Mesenchymal stem cell (in vitro differentiated cells and primary cell): Measurements from ENCODE around the gene FRMPD4.
"Not testable (repeated sequence)": the region's sequence is repeated elsewhere in the genome, so short reads cannot be mapped to it uniquely, and the experiment has no call there.

Experiments used
- DNase-seq: peaks from one replicate; pipeline ENCODE4 v3.0.0-alpha.2; 2013
- H2AFZ ChIP-seq: one replicate; pipeline ENCODE4 v1.6.1; 2013; ENCODE audit warnings: low read depth, mild to moderate bottlenecking, control low read depth, inconsistent platforms, low read length, moderate library complexity
- H2AK5ac ChIP-seq: 2 replicates; pipeline ENCODE4 v1.6.1; 2013; ENCODE audit warnings: low read length, moderate library complexity, mild to moderate bottlenecking, inconsistent platforms; ENCODE audit not compliant: severe bottlenecking
- H2BK120ac ChIP-seq: one replicate; pipeline ENCODE4 v1.6.1; 2013; ENCODE audit warnings: low read depth, mild to moderate bottlenecking, inconsistent platforms, low read length, moderate library complexity
- H2BK12ac ChIP-seq, 2 experiments: one replicate each; pipeline ENCODE4 v1.6.1; 2013; ENCODE audit warnings: inconsistent platforms in 2 of 2, low read length in 2 of 2, mild to moderate bottlenecking in 2 of 2, moderate library complexity in 2 of 2, control low read depth in 1 of 2
- H2BK15ac ChIP-seq: one replicate; pipeline ENCODE4 v1.6.1; 2013; ENCODE audit warnings: mild to moderate bottlenecking, low read depth, inconsistent platforms; ENCODE audit not compliant: poor library complexity, severe bottlenecking
- H2BK5ac ChIP-seq: 2 replicates; pipeline ENCODE4 v1.6.1; 2013; ENCODE audit warnings: low read depth, mild to moderate bottlenecking, low read length, control low read depth, inconsistent platforms; ENCODE audit not compliant: poor library complexity, severe bottlenecking
- H3K14ac ChIP-seq, 2 experiments: one replicate each; pipeline ENCODE4 v1.6.1; 2013; ENCODE audit warnings: inconsistent platforms in 2 of 2, low read length in 2 of 2, control low read depth in 1 of 2, mild to moderate bottlenecking in 1 of 2, moderate library complexity in 1 of 2
- H3K18ac ChIP-seq, 2 experiments: one replicate each; pipeline ENCODE4 v1.6.1; 2013; ENCODE audit warnings: inconsistent platforms in 2 of 2, low read length in 2 of 2, control low read depth in 1 of 2, low read depth in 1 of 2, mild to moderate bottlenecking in 1 of 2
- H3K23ac ChIP-seq, 2 experiments: one replicate each; pipeline ENCODE4 v1.6.1; 2013; ENCODE audit warnings: inconsistent platforms in 2 of 2, low read length in 2 of 2, mild to moderate bottlenecking in 2 of 2, moderate library complexity in 2 of 2, control low read depth in 1 of 2
- H3K27ac ChIP-seq: 2 replicates; pipeline ENCODE4 v1.5.1; 2013; ENCODE audit warnings: mild to moderate bottlenecking, moderate library complexity, low read length, control low read depth, inconsistent platforms; ENCODE audit not compliant: poor library complexity, severe bottlenecking
- H3K27me3 ChIP-seq, 2 experiments: 2 replicates each; pipeline versions ENCODE4 v1.6.1 to v1.7.0; 2013; ENCODE audit warnings: low read length in 2 of 2, mild to moderate bottlenecking in 2 of 2, moderate library complexity in 2 of 2, control low read depth in 1 of 2, inconsistent platforms in 1 of 2; ENCODE audit not compliant: control insufficient read depth in 1 of 2, insufficient read depth in 1 of 2
- H3K36me3 ChIP-seq, 2 experiments: 2 replicates each; pipeline versions ENCODE4 v1.6.1 to v1.7.0; 2013; ENCODE audit warnings: low read length in 2 of 2, control low read depth in 1 of 2, inconsistent platforms in 1 of 2, low read depth in 1 of 2, mild to moderate bottlenecking in 1 of 2; ENCODE audit not compliant: insufficient read depth in 2 of 2, control insufficient read depth in 1 of 2
- H3K4ac ChIP-seq, 2 experiments: one replicate each; pipeline ENCODE4 v1.6.1; 2013; ENCODE audit warnings: inconsistent platforms in 2 of 2, low read length in 2 of 2, mild to moderate bottlenecking in 2 of 2, moderate library complexity in 2 of 2, control low read depth in 1 of 2, low read depth in 1 of 2
- H3K4me1 ChIP-seq: 2 replicates; pipeline ENCODE4 v1.6.1; 2013; ENCODE audit warnings: low read depth, low read length, control low read depth; ENCODE audit not compliant: control insufficient read depth, insufficient read depth
- H3K4me2 ChIP-seq: 2 replicates; pipeline ENCODE4 v1.6.1; 2013; ENCODE audit warnings: low read length, mild to moderate bottlenecking, inconsistent platforms; ENCODE audit not compliant: poor library complexity, severe bottlenecking
- H3K4me3 ChIP-seq, 2 experiments: 2 replicates each; pipeline versions ENCODE4 v1.5.1 to v1.7.0; 2013; ENCODE audit warnings: low read length in 2 of 2, mild to moderate bottlenecking in 2 of 2, control low read depth in 1 of 2, low read depth in 1 of 2; ENCODE audit not compliant: insufficient read depth in 1 of 2
- H3K79me1 ChIP-seq: replicated peaks from 2 replicates; pipeline ENCODE4 v1.6.1; 2013; ENCODE audit warnings: mild to moderate bottlenecking, control low read depth, low read length, inconsistent platforms; ENCODE audit not compliant: poor library complexity, severe bottlenecking
- H3K9ac ChIP-seq: 2 replicates; pipeline ENCODE4 v1.7.0; 2013; ENCODE audit warnings: mild to moderate bottlenecking, low read length, moderate library complexity
- H3K9me3 ChIP-seq: 2 replicates; pipeline ENCODE4 v1.7.0; 2013; ENCODE audit warnings: mild to moderate bottlenecking, low read length; ENCODE audit not compliant: control insufficient read depth
- H4K8ac ChIP-seq: one replicate; pipeline ENCODE4 v1.6.1; 2013; ENCODE audit warnings: inconsistent platforms, mild to moderate bottlenecking, low read length, moderate library complexity
- H4K91ac ChIP-seq: one replicate; pipeline ENCODE4 v1.6.1; 2013; ENCODE audit warnings: mild to moderate bottlenecking, low read length, inconsistent platforms
- WGBS: methylation state at CpG from one replicate; pipeline ENCODE4 v1.1.7; 2013; ENCODE audit warnings: mixed read lengths; 5-methylcytosine and 5-hydroxymethylcytosine counted together

Gene FRMPD4

DNA sequence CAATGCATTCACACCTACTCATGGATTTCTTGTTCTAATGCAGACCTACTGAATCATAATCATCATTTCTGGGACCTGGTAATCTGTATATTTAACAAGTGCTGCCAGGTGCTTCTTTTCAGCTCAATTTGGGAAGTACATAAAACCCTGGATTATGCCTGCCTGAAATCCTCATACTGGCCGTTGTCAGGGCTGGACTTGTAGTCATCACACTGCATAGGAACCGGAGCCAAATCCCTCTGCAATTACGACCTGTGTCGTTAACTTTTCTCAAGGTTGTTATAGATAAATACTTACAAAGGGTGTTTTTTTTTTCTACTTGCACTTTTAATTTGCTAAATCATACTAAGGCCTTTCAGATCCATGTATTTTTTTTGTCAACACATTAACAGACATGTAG lies 358.1 kb downstream of the FRMPD4 start:
- H3K27ac ChIP-seq, result no peak overlapping the region
- no peak overlapping the region for H2BK15ac ChIP-seq
- H2AFZ ChIP-seq, result no peak overlapping the region
- no peak overlapping the region for H3K14ac ChIP-seq
- 57% methylated on average over 1 of the region's 4 CpGs for WGBS
- H4K91ac ChIP-seq, result no peak overlapping the region
- H3K27me3 ChIP-seq, result no peaks in the 10 kb centered on the region
- H2BK5ac ChIP-seq, result no peak overlapping the region
- H3K36me3 ChIP-seq, result no peaks in the 10 kb centered on the region
- H3K4me3 ChIP-seq, result no peak overlapping the region
- no peak overlapping the region for H3K4me2 ChIP-seq
- H2AK5ac ChIP-seq, result no peak overlapping the region
- no peak overlapping the region for H3K9ac ChIP-seq
- DNase-seq, result no peak
- H2BK12ac ChIP-seq, result no peak overlapping the region
- H3K9me3 ChIP-seq, result no peaks in the 10 kb centered on the region
- H3K79me1 ChIP-seq, result no peaks in the 10 kb centered on the region
- H3K18ac ChIP-seq, result no peak overlapping the region
- H4K8ac ChIP-seq, result no peak overlapping the region
- no peak overlapping the region for H2BK120ac ChIP-seq
- H3K4me1 ChIP-seq, result no peaks in the 10 kb centered on the region
- no peak overlapping the region for H3K4ac ChIP-seq
- H3K23ac ChIP-seq, result no peak overlapping the region

DNA sequence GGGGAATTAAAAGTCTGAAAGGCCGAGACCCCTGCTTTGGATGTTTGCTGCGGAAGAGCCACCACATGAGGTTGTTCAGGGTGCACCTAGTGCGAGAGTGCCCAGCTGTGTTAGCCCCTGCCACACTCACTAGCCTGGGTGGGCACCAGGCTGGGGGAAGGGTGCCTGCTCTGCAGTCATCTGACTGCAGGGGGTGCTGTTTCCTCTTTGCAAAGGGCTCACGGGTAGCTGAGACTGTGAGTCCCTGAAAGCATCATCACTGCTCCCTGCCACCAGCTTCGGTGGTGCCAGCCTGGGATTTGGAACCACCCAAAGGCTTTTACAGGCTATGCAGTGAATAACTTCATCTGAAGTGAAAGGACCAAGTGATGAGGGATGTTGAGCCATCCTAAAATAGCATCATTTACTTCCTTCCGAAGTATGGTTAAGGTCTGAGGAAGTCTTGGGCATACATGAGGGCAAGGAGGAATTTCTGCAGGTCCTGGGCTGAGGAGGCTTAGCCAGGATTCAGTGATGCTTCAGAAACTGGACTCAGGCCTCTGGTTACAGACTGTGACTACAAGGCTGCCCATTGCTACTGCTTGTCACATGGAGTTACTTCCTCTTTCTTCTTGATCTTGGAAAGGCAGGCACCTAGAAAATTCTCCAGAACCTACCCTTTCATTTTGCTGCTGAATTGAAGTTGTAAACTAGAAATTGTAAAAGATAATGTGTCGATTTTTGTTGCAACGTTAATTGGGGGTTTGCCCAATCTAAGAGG lies 359.7 kb downstream of the FRMPD4 start:
- DNase-seq, result no peak
- WGBS, result 74% methylated on average over 8 of the region's 8 CpGs
- Histone ChIP-seq H3K4me2 (no peak overlapping the region), H3K4me3 (no peak overlapping the region), H2BK120ac (no peak overlapping the region), H4K8ac (no peak overlapping the region), H3K4me1 (no peaks in the 10 kb centered on the region), H3K79me1 (no peaks in the 10 kb centered on the region), H2BK5ac (no peak overlapping the region), H3K14ac (no peak overlapping the region), H3K36me3 (no peaks in the 10 kb centered on the region), H3K18ac (no peak overlapping the region), H3K27ac (no peak overlapping the region), H3K27me3 (no peaks in the 10 kb centered on the region), H3K9me3 (no peaks in the 10 kb centered on the region), H2BK15ac (no peak overlapping the region), H2AFZ (no peak overlapping the region), H3K4ac (no peak overlapping the region), H3K23ac (no peak overlapping the region), H2BK12ac (no peak overlapping the region), H4K91ac (no peak overlapping the region), H2AK5ac (no peak overlapping the region), H3K9ac (no peak overlapping the region)

DNA sequence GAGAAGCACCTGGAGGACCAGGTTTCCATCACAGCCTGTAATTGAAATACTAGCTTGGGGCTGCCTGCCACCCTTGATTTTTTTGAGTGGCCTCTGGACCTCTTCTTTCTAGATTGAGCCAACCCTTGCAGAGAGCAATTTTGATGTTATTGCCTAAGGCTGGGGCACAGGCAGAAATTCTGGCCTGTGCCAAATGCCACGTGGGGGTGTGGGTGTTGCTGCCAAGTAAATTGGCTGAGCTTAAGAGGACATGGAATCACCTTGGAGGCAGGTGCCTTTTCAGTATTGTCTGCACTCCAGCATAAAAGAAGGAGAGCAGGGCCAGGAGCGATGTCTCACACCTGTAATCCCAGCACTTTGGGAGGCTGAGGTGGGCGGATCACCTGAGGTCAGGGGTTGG lies 366.9 kb downstream of the FRMPD4 start:
- Histone ChIP-seq H3K4me1 (no peaks in the 10 kb centered on the region), H3K79me1 (no peaks in the 10 kb centered on the region), H3K4ac (no peak overlapping the region), H3K27me3 (no peaks in the 10 kb centered on the region), H3K23ac (no peak overlapping the region), H2AFZ (no peak overlapping the region), H3K4me2 (no peak overlapping the region), H3K18ac (no peak overlapping the region), H3K9ac (no peak overlapping the region), H2BK12ac (no peak overlapping the region), H4K91ac (no peak overlapping the region), H3K27ac (no peak overlapping the region), H3K4me3 (no peak overlapping the region), H2BK15ac (no peak overlapping the region), H3K36me3 (no peaks in the 10 kb centered on the region), H2BK120ac (no peak overlapping the region), H2BK5ac (no peak overlapping the region), H3K14ac (no peak overlapping the region), H3K9me3 (no peaks in the 10 kb centered on the region), H2AK5ac (no peak overlapping the region), H4K8ac (no peak overlapping the region)
- 80% methylated on average over 2 of the region's 3 CpGs for WGBS
- no peak for DNase-seq

DNA sequence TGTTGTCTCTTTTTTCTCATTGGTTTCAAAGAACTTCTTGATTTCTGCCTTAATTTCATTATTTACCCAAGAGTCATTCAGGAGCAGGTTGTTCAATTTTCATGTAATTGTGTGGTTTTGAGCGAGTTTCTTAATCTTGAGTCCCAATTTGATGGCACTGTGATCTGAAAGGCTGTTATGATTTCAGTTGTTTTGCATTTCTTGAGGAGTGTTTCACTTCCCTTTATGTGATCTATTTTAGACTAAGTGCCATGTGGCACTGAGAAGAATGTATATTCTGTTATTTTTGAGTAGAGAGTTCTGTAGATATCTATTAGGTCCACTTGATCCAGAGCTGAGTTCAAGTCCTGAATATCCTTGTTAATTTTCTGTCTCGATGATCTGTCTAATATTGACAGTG lies 377.1 kb downstream of the FRMPD4 start:
- not testable (repeated sequence) for H2BK12ac ChIP-seq, H3K23ac ChIP-seq, H3K27ac ChIP-seq, H2BK15ac ChIP-seq, H3K4me3 ChIP-seq, H3K36me3 ChIP-seq, H2AFZ ChIP-seq, H3K9ac ChIP-seq, H3K79me1 ChIP-seq, H2AK5ac ChIP-seq, H3K9me3 ChIP-seq, H3K4ac ChIP-seq, H4K8ac ChIP-seq, H2BK5ac ChIP-seq, H3K27me3 ChIP-seq, H3K4me2 ChIP-seq, H3K18ac ChIP-seq, H2BK120ac ChIP-seq, H3K4me1 ChIP-seq, DNase-seq, H3K14ac ChIP-seq, H4K91ac ChIP-seq
- WGBS, result 70% methylated on average over 2 of the region's 2 CpGs
